ENCODE results near the gene NMT1. TPM values are rescaled to one million over a fixed set of nuclear protein-coding genes. Genes with fewer than 3 reads are reported as not detected.

Gene NMT1
- total and polyA plus RNA-seq, 2 of the 13 experiments (the other 11 are each of a cell fraction or from before 2014, with no cell fraction given) = 75.7 to 142 TPM

DNA sequence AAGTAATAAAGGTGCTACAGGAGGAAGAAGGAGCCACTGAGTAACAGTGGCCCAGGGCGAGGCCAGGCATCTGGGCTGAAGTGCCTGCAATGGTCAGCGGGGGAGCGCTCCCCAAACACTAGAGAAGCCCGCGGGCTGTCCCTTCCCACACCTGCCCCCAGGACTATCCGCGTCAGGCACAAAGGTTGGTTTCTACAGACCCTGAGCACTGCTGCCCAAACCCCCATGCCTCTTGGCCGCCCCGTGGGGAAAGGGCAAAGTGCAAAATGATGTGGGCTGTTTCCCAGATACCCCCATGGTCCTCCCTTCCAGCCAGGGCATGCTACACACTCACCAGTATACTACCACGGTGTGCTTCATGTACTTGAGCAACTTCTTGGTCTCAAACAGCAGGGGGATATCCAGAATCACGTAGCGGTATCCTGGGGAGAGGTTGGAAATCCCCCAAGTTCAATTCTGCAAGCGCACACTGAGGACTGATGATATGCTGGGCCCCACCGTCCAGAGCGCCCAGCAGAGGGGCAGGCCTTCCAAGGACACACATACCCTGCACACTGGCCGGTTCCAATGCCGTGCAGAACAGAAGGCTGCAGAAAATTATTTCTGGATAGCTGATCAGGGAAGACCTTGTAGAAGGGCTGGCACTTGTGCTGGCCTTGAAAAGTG is 31.2 kb upstream of the NMT1 start (continued):
- no peak for TF ChIP-seq CC2D1A (CRISPR knock-in tag; IDR thresholded peaks at IDR 0.05)
- peak; percentile 44; the same call in 1 of the 2 replicates for TF ChIP-seq AKAP8 (CRISPR knock-in tag; IDR thresholded peaks at IDR 0.05)
- TF ChIP-seq ZNF605 (CRISPR knock-in tag; IDR thresholded peaks at IDR 0.05) = peak; percentile 49; the same call in 1 of the 2 replicates
- TF ChIP-seq NR2F6 (IDR thresholded peaks at IDR 0.05) = no peak
- TF ChIP-seq NR2F6 (CRISPR knock-in tag; IDR thresholded peaks at IDR 0.05) = no peak
- no peak for TF ChIP-seq RFX3 (CRISPR knock-in tag; IDR thresholded peaks at IDR 0.05)
- TF ChIP-seq ESRRA (CRISPR knock-in tag; IDR thresholded peaks at IDR 0.05; ENCODE audit: low read depth) = no peak
- no peak for TF ChIP-seq ZZZ3 (CRISPR knock-in tag; IDR thresholded peaks at IDR 0.05; ENCODE audit: borderline replicate concordance)
- TF ChIP-seq ZNF251 (CRISPR knock-in tag; IDR thresholded peaks at IDR 0.05) = no peak
- 0 out of 2 replicates have a peak, but pooled peaks have one; percentile 43 for TF ChIP-seq TRIM24 (CRISPR knock-in tag; IDR thresholded peaks at IDR 0.05)
- TF ChIP-seq REPIN1 (CRISPR knock-in tag; IDR thresholded peaks at IDR 0.05; ENCODE audit: borderline replicate concordance, low read depth) = no peak; the same call in 1 of the 2 replicates
- TF ChIP-seq, protein P1, sequence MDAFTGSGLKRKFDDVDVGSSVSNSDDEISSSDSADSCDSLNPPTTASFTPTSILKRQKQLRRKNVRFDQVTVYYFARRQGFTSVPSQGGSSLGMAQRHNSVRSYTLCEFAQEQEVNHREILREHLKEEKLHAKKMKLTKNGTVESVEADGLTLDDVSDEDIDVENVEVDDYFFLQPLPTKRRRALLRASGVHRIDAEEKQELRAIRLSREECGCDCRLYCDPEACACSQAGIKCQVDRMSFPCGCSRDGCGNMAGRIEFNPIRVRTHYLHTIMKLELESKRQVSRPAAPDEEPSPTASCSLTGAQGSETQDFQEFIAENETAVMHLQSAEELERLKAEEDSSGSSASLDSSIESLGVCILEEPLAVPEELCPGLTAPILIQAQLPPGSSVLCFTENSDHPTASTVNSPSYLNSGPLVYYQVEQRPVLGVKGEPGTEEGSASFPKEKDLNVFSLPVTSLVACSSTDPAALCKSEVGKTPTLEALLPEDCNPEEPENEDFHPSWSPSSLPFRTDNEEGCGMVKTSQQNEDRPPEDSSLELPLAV (CRISPR knock-in tag; conservative IDR thresholded peaks at IDR 0.05; ENCODE audit: low read depth) = no peak
- TF ChIP-seq, protein P2, sequence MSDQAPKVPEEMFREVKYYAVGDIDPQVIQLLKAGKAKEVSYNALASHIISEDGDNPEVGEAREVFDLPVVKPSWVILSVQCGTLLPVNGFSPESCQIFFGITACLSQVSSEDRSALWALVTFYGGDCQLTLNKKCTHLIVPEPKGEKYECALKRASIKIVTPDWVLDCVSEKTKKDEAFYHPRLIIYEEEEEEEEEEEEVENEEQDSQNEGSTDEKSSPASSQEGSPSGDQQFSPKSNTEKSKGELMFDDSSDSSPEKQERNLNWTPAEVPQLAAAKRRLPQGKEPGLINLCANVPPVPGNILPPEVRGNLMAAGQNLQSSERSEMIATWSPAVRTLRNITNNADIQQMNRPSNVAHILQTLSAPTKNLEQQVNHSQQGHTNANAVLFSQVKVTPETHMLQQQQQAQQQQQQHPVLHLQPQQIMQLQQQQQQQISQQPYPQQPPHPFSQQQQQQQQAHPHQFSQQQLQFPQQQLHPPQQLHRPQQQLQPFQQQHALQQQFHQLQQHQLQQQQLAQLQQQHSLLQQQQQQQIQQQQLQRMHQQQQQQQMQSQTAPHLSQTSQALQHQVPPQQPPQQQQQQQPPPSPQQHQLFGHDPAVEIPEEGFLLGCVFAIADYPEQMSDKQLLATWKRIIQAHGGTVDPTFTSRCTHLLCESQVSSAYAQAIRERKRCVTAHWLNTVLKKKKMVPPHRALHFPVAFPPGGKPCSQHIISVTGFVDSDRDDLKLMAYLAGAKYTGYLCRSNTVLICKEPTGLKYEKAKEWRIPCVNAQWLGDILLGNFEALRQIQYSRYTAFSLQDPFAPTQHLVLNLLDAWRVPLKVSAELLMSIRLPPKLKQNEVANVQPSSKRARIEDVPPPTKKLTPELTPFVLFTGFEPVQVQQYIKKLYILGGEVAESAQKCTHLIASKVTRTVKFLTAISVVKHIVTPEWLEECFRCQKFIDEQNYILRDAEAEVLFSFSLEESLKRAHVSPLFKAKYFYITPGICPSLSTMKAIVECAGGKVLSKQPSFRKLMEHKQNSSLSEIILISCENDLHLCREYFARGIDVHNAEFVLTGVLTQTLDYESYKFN (CRISPR knock-in tag; conservative IDR thresholded peaks at IDR 0.05) = peak; percentile 52
- 0 out of 2 replicates have a peak, but pooled peaks have one; percentile 1 for TF ChIP-seq ZNF235 (CRISPR knock-in tag; IDR thresholded peaks at IDR 0.05; ENCODE audit: borderline replicate concordance)
- TF ChIP-seq SRY (CRISPR knock-in tag; IDR thresholded peaks at IDR 0.05) = no peak
- no peak for TF ChIP-seq FOXC1 (CRISPR knock-in tag; IDR thresholded peaks at IDR 0.05; ENCODE audit: borderline replicate concordance)
- TF ChIP-seq ZNF263 (CRISPR knock-in tag; IDR thresholded peaks at IDR 0.05) = peak; percentile 89
- no peak for TF ChIP-seq ZNF766 (CRISPR knock-in tag; IDR thresholded peaks at IDR 0.05; ENCODE audit: borderline replicate concordance)
- no peak for TF ChIP-seq JUND (CRISPR knock-in tag; IDR thresholded peaks at IDR 0.05)
- no peak for TF ChIP-seq POLR2AphosphoS2 (IDR thresholded peaks at IDR 0.05; ENCODE audit: low read depth, low read length)
- peak; percentile 51; the same call in 1 of the 2 replicates for TF ChIP-seq HOXA3 (CRISPR knock-in tag; IDR thresholded peaks at IDR 0.05)
- TF ChIP-seq PRMT3 (CRISPR knock-in tag; IDR thresholded peaks at IDR 0.05; ENCODE audit: borderline replicate concordance, low read depth) = peak; percentile 35; the same call in 1 of the 2 replicates
- TF ChIP-seq, protein P3, sequence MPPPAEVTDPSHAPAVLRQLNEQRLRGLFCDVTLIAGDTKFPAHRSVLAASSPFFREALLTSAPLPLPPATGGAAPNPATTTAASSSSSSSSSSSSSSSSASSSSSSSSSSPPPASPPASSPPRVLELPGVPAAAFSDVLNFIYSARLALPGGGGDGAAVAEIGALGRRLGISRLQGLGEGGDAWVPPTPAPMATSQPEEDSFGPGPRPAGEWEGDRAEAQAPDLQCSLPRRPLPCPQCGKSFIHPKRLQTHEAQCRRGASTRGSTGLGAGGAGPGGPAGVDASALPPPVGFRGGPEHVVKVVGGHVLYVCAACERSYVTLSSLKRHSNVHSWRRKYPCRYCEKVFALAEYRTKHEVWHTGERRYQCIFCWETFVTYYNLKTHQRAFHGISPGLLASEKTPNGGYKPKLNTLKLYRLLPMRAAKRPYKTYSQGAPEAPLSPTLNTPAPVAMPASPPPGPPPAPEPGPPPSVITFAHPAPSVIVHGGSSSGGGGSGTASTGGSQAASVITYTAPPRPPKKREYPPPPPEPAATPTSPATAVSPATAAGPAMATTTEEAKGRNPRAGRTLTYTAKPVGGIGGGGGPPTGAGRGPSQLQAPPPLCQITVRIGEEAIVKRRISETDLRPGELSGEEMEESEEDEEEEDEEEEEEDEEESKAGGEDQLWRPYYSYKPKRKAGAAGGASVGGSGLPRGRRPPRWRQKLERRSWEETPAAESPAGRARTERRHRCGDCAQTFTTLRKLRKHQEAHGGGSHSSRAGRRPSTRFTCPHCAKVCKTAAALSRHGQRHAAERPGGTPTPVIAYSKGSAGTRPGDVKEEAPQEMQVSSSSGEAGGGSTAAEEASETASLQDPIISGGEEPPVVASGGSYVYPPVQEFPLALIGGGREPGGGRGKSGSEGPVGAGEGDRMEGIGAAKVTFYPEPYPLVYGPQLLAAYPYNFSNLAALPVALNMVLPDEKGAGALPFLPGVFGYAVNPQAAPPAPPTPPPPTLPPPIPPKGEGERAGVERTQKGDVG (CRISPR knock-in tag; IDR thresholded peaks at IDR 0.05; ENCODE audit: borderline replicate concordance) = peak; percentile 93

Measured in HepG2 (cell line).